GM12873 (cell line): ENCODE results near the gene OR2J2.

ENCODE experiments used
- TF ChIP-seq, protein P1 (sequence below): IDR thresholded peaks from 2 replicates; pipeline ENCODE4 v1.5.1; 2012; ENCODE audit warnings: low read depth, mild to moderate bottlenecking, moderate library complexity, low read length, control low read depth; ENCODE audit not compliant: insufficient read depth; ENCODE audit errors: missing control alignments

Gene OR2J2

DNA sequence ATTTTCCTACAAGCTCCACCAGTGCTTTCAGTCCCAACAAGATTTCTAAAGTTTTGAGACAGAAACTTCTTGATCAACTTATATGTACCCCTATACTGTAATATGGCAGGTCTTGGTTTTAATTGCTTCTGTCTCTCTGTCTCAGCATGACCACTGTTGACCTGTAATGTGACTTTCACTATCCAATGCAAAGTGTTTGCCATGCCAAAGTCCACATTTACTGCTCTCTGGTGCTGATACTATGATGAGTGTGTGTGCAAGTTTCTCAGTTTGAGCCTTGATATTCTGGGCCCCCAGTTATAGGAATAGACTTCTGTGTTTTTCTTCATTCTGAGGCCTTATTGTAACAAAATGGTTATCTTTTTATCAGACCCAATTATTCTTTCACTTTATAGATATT, 45.8 kb downstream of the OR2J2 start:
- TF ChIP-seq, protein P1, sequence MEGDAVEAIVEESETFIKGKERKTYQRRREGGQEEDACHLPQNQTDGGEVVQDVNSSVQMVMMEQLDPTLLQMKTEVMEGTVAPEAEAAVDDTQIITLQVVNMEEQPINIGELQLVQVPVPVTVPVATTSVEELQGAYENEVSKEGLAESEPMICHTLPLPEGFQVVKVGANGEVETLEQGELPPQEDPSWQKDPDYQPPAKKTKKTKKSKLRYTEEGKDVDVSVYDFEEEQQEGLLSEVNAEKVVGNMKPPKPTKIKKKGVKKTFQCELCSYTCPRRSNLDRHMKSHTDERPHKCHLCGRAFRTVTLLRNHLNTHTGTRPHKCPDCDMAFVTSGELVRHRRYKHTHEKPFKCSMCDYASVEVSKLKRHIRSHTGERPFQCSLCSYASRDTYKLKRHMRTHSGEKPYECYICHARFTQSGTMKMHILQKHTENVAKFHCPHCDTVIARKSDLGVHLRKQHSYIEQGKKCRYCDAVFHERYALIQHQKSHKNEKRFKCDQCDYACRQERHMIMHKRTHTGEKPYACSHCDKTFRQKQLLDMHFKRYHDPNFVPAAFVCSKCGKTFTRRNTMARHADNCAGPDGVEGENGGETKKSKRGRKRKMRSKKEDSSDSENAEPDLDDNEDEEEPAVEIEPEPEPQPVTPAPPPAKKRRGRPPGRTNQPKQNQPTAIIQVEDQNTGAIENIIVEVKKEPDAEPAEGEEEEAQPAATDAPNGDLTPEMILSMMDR, result no peak
